ENCODE measurements around the gene ENAH. TPM values are rescaled to one million over a fixed set of nuclear protein-coding genes. Genes with fewer than 3 reads are reported as not detected.
"Not testable (repeated sequence)": the region's sequence is repeated elsewhere in the genome, so short reads cannot be mapped to it uniquely, and the experiment has no call there.

ENAH gene
- polyA plus RNA-seq, 1 donor: 121 TPM

DNA sequence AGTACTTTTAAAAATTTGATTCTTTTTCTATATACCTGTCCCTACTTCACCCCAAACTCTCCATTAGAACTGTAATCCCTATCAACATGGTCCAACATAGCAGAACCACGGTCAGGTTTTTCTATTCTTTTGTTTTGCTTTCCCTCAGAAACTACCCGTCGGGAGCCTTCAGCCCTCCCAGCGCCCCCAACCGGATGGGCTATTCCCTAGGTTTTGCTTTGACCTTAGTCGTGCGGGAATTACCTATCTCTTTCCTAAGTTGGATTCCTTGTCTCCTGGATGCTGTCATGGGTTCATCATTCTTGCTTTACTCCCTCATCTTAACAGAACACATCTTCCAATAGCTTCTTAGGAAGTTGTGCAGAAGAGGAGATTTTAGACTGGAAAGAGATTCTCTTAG, 127.5 kb downstream of the ENAH start:
- no peak for DNase-seq

DNA sequence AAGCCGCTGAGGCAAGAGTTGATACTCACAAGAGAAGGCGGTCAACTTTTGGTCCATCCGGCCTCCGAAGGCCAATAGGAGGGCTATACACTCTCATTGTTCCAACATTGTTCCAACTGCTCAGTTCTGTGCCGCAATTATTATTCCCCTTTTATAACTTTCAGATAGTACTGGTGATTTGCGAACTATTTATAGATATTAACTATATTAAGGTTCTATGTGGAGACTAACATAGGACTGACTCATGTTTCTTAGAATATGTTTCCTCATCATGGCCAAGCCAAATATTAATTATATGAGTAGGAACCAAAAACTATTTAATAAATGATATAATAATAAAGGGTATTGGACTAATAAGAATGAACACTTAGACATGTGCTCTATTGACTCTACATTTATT, 128.4 kb downstream of the ENAH start:
- DNase-seq: no peak

DNA sequence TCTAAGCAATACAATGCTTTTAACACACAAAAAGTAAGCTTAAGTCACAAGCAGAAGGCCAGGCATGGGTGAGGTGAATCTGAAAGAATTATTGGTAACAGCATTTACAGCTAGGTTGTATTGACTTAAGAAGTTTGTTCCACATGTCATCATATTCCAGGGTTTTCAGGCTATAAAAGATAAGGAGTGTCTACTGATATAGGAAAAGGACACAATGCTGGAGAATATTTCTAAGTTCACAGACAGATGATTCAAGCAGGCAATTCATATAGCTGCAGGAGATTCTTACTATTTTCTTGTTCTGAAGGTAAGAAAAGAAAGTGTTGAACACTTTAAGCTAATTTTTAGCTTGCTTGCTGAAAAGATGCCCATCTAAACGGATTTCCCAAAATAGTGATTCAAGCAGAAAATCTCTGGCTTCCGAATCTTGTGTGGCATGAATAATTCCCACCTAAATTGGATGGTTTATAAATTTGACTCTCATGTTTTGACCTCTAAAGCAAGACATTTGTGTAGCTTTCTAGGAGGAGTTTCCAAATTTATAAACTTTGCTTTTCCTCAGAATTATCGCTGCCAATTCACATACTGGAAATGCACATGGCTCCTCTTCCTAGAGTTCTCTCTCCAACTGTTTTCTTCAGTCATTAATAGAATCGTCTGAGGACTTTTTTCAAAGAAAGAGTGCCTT, 129.5 kb downstream of the ENAH start:
- DNase-seq: no peak

DNA sequence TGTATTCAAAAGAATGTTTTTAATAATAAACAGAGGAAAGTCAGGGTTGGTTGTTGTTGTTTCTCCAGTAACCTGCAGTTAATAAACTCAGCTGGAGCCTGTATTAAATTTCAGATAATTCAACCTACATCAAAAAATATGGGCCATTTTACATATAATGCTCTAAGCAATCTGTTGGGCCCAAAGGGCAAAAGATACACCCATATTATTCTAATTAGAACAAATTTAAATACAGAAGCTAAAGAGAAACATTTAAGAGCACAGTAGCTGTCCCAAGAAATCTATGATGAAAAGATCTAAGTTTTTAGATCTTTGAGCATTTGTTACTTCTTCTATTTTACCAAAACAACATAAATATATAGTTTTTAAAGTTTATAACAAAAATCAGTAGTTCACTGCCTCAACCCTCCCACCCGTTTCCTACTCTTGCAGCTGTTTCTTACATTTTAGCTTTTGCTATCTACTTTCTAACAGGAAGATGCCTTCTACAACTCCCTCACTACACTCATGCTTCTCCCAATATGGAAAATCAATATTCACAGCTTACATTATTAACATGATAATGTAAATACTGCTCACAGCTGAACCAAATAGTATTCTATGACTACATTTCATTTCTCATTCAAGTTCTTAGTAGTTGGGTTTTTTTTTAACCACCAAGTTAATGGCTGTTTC, 130.2 kb downstream of the ENAH start:
- DNase-seq: no peak

DNA sequence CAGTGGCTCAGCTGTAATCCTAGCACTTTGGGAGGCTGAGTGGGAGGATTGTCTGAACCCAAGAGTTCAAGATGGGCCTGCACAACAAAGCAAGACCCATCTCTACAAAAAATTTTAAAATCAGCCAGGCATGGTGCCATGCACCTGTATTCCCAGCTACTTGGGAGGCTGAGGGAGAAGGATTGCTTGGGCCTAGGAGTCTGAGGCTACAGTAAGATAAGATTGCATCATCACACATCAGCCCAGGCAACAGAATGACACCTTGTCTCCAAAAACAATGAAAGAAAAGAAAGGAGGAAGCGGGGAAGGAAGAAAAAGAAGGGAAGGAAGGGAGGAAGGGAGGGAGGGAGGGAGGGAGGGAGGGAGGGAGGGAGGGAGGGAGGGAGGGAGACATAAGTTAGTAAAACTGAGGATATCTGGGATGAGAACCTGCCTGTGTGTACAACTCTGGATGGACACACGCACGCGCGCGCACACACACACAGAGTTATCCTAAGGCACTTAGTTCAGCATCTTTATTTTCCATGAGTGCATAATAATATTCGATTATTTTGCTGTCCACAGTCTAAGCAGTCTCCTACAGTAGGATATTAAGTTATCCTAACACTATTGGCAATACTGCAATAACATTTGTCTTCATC, 132.2 kb downstream of the ENAH start:
- no peak for DNase-seq

DNA sequence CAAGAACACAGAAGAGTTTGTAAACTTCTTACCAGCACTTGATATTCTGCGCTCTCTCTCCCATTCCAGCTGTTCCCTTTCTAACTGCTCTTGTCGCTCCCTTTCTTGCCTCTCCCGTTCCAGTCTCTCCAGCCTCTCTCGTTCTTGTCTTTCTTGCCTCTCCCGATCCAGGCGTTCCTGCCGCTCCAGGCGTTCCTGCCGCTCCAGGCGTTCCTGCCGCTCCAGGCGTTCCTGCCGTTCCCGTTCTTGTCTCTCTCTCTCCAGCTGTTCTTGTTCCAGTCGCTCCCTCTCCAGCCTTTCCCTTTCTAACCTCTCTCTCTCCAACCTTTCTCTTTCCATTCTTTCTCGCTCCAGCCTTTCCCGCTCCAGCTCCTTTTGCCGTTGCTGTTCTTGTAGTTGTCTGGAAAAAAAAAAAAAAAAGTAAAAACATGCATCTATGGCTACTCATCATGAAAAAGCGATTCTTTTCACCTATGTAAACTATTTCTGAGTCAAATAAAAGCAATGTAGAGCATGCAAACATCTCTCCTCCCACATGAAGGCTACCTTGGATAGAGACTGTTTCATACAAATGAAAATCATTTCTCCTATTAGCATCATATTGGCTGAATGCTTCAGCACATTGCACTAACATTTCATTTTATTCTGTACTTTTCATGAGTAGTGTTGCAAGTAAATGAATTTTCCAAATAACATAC, 133.6 kb downstream of the ENAH start:
- no peak for DNase-seq

DNA sequence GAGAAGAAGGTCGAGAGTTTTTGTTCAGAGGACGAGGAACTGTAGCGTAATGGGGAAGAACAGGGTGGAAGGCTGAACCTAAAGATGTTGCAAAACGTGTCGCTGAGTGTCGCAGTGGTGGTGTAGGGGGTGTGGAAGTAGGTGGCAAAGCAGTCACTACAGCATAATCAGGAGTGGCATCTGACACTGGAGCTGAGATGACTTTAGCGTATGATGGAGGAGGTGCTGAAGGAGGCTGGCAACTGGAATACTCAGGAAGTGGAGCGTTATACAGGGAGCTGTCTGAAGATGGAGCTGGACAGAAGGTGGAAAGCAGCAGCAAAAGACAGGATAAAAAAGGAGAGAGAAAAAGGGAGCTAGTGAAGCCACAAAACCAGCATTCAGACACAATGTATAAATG, 135.2 kb downstream of the ENAH start:
- no peak for DNase-seq

DNA sequence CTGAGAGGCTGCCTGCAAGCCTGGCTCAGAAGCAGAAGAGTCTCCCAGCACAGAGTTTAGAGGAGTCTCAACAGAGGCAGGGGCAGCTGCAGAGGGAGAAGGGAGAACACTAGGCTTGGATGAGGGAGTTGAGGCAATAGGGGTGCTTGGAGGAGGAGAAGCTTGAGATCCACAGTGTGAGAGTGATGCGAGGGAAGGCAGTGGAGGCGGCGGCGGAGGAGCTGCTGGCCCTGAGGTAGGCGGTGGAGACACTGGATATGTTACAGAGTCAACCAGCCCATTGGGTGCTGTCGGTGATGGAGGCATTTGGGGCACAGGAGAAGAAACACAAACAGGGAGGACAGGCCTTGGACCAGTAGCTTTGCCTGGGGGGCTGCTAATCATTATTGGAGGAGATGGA, 135.7 kb downstream of the ENAH start:
- no peak for DNase-seq

DNA sequence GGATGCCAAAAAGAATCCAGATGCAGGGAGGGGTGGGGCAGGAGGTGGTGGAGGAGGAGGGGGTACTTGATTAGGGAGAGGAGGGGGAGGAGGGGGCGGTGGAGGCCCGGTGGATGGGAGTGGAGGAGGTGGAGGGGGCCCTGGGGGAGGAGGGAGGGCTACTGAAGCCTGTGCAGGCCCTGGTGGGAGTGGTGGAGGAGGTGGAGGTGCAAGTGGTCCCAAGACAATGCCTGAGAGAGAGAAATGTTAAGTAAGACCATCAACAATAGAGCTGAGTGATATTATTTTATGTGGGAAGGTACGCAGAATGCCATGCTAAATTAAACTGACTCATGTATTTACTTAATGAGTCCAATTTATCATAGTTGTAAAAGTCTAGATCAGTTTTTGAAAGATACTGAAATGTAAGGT, 138.2 kb downstream of the ENAH start:
- no peak for DNase-seq

DNA sequence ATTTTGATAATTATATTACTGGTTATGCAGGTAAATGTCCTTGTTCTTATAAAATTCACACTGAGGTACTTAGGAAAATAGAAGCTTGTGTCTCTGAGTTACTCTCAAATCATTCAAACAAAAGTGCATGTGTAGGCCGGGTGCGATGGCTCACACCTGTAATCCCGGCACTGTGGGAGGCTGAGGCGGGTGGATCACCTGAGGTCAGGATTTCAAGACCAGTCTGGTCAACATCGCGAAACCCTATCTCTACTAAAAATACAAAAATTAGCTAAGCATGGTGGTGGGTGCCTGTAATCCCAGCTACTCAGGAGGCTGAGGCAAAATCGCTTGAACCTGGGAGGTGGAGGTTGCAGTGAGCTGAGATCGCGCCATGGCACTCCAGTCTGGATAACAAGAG, 139.3 kb downstream of the ENAH start:
- not testable (repeated sequence) for DNase-seq

DNA sequence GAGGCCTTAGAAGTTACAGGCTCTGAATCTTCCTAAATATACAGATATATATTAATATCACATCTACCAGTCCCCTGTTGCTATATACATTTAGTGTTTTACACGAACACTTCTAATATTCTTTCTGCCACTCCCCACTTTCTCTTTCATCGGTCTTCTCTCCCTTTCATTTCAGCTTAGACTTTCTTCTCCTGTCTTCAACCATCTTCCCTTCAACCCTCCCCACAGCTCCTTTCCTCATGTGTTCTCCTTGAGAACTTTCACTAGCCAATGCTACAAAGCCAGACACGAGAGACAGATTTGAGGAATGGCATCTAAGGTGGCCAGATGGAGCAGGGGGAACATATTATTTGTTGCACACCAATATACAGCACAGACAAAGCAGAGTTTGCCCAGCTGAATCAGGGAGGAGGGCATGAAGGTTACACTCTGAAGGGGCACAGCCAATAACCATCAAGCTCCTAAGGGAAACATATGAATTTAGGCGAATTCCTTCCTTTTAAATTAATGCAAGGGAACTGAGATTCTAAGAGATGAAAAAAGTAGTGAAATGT, 141.0 kb downstream of the ENAH start:
- DNase-seq: no peak

DNA sequence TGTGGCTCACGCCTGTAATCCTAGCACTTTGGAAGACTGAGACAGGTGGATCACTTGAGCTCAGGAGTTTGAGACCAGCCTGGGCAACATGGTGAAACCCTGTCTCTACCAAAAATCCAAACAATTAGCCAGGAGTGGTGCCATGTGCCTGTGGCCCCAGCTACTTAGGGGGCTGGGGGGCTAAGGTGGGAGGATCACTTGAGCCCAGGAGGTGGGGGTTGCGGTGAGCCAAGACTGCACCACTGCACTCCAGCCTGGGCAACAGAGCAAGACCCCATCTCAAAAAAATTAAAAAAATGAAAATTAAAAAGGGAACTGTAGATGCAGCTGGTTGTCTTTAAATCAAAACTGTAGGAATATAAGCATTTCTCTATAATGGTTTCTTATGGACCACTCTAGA, 142.2 kb downstream of the ENAH start:
- DNase-seq: not testable (repeated sequence)

DNA sequence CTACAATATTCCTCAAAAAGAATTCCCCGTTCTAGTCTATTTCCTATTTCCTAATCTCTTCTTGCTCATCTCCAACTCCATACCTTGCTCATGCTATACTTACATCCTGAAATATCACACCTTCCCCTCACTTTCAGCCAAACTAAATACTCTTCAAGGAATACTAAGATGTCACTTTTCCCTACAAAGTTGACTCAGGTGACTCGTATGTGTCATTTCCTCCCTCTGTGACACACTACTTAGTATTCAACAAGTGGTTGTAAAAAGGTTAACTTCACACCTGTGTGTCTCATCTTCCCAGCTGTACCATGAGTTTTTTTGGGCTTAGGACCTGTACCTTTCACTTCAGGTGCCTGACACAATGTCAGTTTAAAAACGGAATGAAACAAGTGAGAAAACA, 143.2 kb downstream of the ENAH start:
- DNase-seq: no peak

DNA sequence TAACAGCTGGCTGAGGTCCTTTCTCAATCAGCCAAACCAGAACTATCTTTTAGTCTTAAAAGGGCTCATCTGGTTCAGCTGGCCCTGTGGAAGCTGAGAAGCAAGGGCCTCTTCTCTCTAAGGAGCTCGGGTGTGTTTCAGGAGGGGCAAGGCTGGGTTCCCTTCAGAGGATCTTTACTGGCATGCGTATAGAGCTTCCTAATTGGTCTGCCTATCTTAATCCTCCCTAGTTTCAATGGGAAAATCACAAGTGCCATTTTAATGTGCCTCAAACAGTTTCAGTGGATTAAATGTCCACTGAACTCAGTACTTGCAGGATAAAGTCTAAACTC, 143.6 kb downstream of the ENAH start:
- DNase-seq: no peak

DNA sequence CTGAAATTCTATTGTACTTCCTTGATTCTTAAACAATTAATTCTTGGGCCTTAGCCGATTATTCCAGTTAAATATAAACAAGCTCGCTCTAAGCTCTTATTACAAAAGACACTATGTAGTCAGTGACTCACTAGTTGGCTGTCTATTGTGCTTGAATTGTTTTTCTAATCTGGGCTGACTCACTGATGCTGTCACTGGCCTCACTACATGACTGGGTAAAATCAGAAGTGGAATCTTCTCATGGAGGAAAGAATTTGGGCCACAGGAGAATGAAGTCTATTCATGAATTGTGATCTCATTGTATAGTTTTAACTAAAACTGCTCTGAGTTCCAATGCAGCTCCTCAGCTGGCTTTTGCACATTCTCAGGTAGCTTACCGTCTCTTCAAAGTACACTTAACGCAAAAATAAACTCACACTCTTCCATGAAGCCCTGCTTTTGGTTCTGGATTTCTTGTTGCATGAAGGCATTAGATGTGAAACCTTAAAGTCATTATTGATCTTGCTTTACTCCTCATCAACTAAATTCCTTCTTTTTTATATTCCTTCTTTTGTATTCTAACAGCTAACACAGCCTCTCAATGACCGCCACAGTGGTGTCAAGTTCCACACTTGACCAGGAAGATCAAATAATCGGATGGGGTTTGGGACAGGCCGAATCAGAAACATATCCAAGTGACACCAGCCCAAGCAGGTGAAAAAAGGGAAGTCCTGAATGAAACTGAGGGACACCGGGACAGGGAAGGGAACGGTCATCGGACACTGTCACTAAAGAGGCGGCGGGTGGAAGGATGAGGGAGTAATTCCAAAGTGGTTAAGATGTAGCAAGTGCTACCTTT, 144.2 kb downstream of the ENAH start:
- DNase-seq: no peak

DNA sequence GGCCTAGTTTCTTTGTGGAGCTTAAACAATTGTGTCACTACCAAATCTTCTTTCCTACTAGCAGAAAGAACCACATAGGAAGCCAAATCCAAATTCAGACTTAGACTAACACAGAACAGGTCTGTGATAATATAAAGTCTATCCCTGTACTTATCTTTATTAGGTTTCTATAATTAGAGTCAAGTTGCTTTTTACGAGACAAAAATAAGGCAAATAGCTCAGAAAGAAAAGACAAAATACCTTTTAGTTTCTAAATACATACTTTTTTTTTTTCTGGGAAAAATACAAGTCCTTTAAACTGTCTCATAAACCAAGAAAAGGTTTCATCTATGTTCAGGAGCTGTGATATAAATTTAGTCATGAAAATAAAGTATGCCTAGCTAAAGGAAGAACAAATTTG, 146.2 kb downstream of the ENAH start:
- no peak for DNase-seq

DNA sequence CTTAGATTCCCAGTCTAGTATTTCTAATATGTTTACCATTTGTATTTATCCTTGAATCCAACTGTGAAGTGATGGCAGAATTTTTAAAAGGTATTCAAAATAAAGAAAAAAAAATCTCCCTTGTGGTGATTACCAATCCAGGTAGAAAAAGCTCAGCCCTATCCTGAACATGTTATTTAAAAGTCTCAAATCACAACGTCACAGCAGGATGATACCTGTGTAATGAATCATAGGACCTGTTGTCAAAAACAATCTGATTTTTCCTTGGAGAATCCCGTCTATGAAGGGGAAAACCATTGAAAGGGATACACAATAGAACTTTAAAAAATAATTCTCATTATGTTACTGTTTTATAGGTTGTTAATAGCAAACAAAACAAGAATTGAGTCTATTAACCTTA, 148.1 kb downstream of the ENAH start:
- DNase-seq: no peak

DNA sequence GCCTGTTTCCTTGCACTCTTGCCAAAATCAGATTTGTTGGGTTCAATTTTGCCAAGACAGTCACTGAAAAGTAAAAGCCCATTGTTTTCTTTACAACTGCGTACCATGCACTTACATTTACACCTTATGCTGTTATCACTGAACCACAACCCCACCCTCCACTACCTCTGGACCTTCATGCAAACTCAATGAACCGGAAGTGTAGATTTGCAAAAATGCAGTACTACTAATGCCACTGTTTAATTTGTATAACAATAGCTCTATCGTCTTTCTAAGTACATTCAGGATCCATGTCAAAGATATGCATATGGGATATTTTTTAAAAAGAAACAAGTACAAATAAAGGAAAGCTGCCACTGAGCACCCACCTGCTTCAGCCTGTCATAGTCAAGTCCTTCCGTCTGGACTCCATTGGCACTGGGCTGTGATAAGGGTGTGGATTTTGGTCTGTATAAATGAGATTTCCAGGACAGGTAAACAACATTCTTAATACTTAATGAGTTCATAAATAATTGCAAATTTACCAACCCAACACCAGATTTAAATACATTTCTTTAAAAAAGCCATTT, 152.2 kb downstream of the ENAH start:
- DNase-seq: no peak

DNA sequence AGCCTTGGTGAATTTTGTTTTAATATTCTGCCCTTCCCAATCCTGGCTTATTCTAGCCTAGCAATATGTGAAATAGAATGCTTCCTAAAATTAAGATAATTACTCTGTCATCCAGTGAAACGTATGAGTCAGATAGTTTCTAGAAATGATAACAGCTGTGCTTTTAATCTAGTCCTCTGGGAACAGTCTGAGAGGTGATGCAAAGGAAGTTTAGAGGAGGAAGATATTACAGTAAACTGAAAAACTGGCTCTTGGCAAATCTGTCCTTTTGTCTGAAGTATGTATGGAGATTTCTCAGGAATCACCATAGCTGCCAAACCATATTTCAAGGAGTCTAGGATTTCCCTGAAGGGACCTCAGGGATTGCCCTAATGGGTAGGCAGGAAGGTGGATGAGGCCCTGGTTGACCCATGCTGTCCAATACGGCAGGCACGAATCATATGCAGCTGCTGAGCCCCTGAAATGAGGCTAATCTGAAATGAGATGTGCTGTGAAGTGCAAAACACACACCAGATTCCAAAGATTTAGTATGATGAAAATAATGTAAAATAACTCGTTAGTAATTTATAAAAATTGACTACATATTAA, 154.3 kb downstream of the ENAH start:
- no peak for DNase-seq

DNA sequence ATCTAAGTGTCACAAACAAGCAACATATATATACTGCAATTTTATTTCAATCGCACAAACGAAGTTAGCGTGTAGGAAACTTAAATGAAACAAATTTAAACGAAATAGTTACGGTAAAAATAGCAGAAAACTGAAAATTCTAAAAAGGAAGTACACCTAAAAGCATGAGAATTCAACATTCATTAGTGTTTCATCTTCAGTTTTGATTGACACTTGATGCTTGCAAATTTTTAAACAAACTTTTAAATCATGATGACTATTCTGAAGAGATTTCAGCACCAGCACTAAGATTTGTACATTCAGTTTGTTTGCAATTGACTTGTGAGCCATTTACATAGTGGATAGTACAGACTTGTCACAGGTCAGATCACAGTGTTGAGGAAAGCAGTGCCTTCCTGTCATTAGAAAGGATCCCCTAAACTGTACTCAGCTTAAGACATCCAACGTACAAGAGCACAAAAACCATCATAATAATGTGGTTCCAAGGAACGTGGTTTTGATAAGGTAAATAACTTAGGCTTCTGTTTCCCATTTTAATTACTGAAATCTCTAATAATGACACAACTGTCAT, 158.0 kb downstream of the ENAH start:
- no peak for DNase-seq

All from left kidney (tissue), 2 donors.